Common myeloid progenitor, CD34-positive (primary cell): Measurements from ENCODE around the gene ARHGAP27.
"Not testable (repeated sequence)": the region's sequence is repeated elsewhere in the genome, so short reads cannot be mapped to it uniquely, and the experiment has no call there.

Source experiments
- CTCF ChIA-PET: fragments of 350-600 bp; sonication (Branson Sonifier 250); formaldehyde crosslinking; loops from one replicate; lab custom pipeline; 2021; ENCODE audit warnings: antibody characterized with exemption; lab: Charles Lee
- POLR2A ChIA-PET: fragments of 350-600 bp; sonication (Branson Sonifier 250); formaldehyde crosslinking; loops from one replicate; lab custom pipeline; 2021; ENCODE audit warnings: antibody characterized with exemption; lab: Charles Lee
- DNase-seq, 3 donors: peaks; one replicate each; pipeline versions ENCODE4 v3.0.0 to v3.0.0-alpha.2; 2013
- H3K27ac ChIP-seq, 2 experiments: 1 replicate in 1 of 2; 2 replicates in 1 of 2; pipeline ENCODE4 v1.7.0; 2013; ENCODE audit warnings: inconsistent platforms in 2 of 2, low read length in 2 of 2, mild to moderate bottlenecking in 2 of 2, low read depth in 1 of 2, moderate library complexity in 1 of 2; ENCODE audit not compliant: severe bottlenecking in 2 of 2, insufficient read depth in 1 of 2, poor library complexity in 1 of 2
- H3K27me3 ChIP-seq, 5 experiments: replicated peaks in 2 of 5; 1 replicate in 3 of 5; 2 replicates in 2 of 5; pipeline versions ENCODE4 v1.6.1 to v1.7.0; 2013; ENCODE audit warnings: low read length in 4 of 5, mild to moderate bottlenecking in 2 of 5, moderate library complexity in 2 of 5, inconsistent platforms in 1 of 5; ENCODE audit not compliant: insufficient read depth in 5 of 5, control insufficient read depth in 4 of 5
- H3K36me3 ChIP-seq, 4 experiments: 1 replicate in 2 of 4; 2 replicates in 2 of 4; pipeline versions ENCODE4 v1.6.1 to v1.7.0; 2013; ENCODE audit warnings: low read length in 3 of 4, control low read depth in 1 of 4, mild to moderate bottlenecking in 1 of 4; ENCODE audit not compliant: control insufficient read depth in 4 of 4, insufficient read depth in 4 of 4
- H3K4me1 ChIP-seq, 4 experiments: 1 replicate in 3 of 4; 2 replicates in 1 of 4; pipeline versions ENCODE4 v1.6.1 to v1.7.1; 2013; ENCODE audit warnings: low read length in 3 of 4, mild to moderate bottlenecking in 3 of 4, control low read depth in 1 of 4, inconsistent platforms in 1 of 4, moderate library complexity in 1 of 4; ENCODE audit not compliant: control insufficient read depth in 4 of 4, insufficient read depth in 4 of 4; ENCODE audit errors: control extremely low read depth in 1 of 4
- H3K4me3 ChIP-seq, 7 experiments: 1 replicate in 4 of 7; 2 replicates in 3 of 7; pipeline versions ENCODE4 v1.5.1 to v1.7.0; 2013; ENCODE audit warnings: mild to moderate bottlenecking in 7 of 7, low read length in 6 of 7, moderate library complexity in 6 of 7, inconsistent platforms in 2 of 7, low read depth in 2 of 7, control low read depth in 1 of 7; ENCODE audit not compliant: insufficient read depth in 4 of 7, control insufficient read depth in 1 of 7; ENCODE audit errors: extremely low read depth in 1 of 7
- H3K9me3 ChIP-seq, 5 experiments: 1 replicate in 4 of 5; 2 replicates in 1 of 5; pipeline versions ENCODE4 v1.6.1 to v1.7.1; 2013; ENCODE audit warnings: low read length in 4 of 5, mild to moderate bottlenecking in 2 of 5, inconsistent platforms in 1 of 5, low read depth in 1 of 5, moderate library complexity in 1 of 5; ENCODE audit not compliant: control insufficient read depth in 4 of 5, insufficient read depth in 2 of 5; ENCODE audit errors: control extremely low read depth in 1 of 5
- WGBS: methylation state at CpG from one replicate; pipeline ENCODE4 v1.1.5; 2013; ENCODE audit not compliant: insufficient coverage; 5-methylcytosine and 5-hydroxymethylcytosine counted together

Gene ARHGAP27

DNA sequence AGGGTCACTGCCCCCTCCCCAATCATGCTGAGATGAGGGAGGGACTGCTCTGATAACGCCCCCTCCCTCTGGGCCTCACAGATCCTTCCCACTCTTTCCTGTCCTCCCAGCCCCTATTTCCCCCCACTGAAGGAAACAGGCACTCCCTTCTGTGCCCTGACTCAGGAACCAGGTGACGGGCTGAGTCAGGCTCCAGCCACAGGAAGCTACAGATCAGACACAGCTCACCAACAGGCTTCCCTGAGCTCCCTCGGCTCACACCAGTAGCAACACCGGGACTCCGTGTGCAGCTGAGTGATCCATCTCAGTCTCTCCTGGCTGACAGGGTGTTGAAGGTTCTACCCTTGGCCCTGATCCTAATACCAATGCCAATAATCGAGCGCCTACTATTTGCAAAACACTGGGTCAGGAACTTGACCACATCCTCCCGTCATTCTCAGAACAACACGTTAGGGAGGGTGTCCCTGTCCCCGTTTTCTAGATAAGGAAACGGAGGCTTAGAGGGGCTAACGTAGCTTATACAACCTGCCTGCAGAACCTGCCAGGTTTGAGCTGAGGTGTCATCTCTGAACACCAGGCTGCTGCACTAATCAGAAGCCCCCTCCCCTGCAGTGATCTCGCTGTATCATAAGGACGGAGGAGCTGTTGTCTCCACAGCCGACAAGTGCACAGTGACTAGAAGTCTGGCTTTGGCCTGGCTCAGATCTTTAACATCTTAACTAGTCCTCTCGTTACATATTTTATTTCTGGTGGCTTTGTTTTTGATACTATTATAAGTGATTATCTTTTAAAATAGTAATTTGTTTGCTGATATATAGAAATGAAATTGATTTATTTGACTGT, 13.5 kb upstream of the ARHGAP27 start:
- H3K4me1 ChIP-seq: peaks cover 0 to 40% (median 32%) of the 10 kb centered on the region in 4 experiments
- CTCF ChIA-PET: interaction anchor here (1.9 kb wide), 1 partner anchor 18 kb away, joined by 6 read pairs; no protein-coding TSS in a partner anchor
- peak; percentile 58 to 83 (median 79) for DNase-seq
- H3K27ac ChIP-seq: peak overlapping the region in 1 of 2 experiments; percentile 34
- POLR2A ChIA-PET: interaction anchor here (0.7 kb wide), 1 partner anchor 15 kb away, joined by 4 read pairs; no protein-coding TSS in a partner anchor
- WGBS: 3% methylated on average over 7 of the region's 16 CpGs
- peak overlapping the region in 1 of 7 experiments; percentile 33 for H3K4me3 ChIP-seq
- peaks cover 2 to 16% (median 6%) of the 10 kb centered on the region in 4 experiments for H3K36me3 ChIP-seq
- H3K27me3 ChIP-seq, H3K9me3 ChIP-seq: not testable (repeated sequence)

DNA sequence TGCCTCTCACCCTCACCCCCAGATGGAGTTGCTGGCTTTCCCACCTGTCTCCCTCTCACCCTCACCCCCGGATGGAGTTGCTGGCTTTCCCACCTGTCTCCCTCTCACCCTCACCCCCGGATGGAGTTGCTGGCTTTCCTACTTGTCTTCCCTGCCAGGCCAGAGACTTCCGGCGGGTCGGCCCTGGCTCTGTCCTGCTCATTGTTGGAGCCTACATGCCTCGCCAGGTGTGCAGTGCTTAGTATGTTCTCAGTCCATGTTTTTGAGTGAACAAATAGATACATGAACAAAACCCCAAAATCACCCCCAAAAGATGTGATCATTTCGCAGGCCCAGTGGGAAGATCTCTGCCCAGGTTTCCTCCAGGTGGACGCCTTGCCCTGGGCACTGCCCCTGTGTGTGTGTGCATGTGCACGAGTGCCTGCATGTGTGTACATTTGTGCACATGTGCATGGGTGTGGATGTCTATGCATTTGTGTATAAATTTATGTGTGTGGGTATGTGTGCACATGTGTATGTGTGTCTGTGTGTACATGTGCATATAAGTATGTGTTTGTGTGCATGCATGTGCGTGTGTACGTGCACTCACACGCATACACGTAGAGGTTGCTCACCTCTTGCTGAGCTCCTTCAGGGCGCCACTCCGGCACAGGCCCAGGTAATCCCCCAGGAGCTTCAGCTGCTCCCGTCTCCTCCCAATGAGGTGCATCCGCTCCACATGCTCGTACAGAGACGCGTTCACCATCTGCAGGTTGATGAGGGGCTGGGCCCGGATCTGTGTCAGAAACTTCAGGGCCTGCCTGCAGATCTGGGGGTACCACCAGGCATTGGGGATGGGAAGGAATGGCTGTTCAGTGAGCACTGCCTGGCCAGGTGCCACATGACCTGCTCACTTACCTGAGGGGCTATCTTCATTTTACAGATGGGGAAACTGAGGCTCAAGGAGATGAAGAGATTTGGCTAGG, 12.5 kb upstream of the ARHGAP27 start:
- H3K27me3 ChIP-seq, H3K9me3 ChIP-seq, DNase-seq, POLR2A ChIA-PET, H3K27ac ChIP-seq, CTCF ChIA-PET, H3K4me3 ChIP-seq: not testable (repeated sequence)
- 94% methylated on average over 11 of the region's 21 CpGs for WGBS
- H3K4me1 ChIP-seq: peaks cover 0 to 48% (median 42%) of the 10 kb centered on the region in 4 experiments
- H3K36me3 ChIP-seq: peaks cover 0 to 13% (median 5%) of the 10 kb centered on the region in 4 experiments

DNA sequence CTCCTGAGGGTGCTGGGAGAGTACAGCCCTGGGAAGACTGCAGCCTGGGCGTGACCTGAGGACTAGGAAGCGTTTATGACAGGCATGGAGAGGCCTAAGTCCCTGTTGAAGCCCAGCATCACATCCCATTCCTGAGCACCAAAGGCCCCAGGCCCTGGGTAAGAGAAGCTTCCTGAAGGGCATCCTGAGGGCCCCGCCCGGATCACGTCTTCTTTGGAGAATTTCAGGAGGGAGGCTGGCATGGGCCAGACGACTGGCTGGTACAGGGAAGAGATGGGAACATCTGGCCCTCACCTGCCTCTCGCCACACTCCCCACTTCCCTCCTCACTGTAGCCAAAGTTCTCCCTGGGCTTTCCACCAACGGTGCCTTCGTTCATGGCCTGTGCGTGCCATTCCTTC, 11.6 kb upstream of the ARHGAP27 start:
- H3K27ac ChIP-seq, H3K9me3 ChIP-seq, H3K4me3 ChIP-seq, POLR2A ChIA-PET, CTCF ChIA-PET, H3K27me3 ChIP-seq, DNase-seq: not testable (repeated sequence)
- WGBS: 100% methylated on average over 3 of the region's 10 CpGs
- Histone ChIP-seq H3K36me3 (peaks cover 0 to 11% (median 6%) of the 10 kb centered on the region in 4 experiments), H3K4me1 (peaks cover 0 to 55% (median 46%) of the 10 kb centered on the region in 4 experiments)

DNA sequence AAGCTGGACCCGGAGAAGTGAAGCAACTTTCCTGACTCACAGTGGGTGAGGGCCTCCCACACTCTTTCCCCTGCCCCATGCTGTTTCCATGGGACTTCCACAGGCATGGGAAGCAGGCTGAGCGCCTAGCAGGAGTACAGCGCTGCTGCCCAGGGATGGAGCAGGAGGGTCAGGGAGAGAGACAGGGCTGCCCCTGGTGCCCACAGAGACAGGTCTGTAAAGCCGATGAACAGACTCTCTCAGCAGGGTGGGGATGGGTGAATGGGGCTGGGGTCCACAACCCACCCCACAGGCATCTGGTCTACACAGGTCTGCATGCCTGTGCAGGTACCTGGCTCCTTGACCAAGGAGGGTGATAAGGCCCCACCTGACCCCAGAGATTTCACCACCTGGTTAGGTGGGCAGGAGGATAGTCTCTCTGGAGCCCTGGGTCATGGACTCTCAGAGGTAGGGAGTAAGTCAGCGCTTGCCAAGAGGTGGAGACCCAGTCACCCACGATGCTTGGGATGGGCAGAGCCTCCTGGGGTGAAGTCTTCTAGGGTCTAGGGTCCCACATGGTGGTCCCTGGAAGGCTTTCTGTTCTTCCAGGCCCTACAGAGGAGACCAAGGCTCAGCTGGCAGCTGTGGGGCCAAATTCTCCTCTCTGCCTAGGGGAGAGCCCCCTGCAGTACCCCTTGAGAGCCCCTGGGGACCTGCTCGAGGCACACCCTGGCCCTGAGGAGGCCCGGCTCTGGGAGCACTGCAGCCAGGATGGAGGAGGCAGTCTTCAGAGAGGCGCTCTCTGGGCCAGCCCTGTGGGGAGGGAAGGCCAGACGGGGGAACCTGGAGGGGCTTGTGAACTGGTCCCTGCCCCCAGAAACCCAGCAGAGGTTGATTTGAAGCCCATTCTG, 10.9 kb upstream of the ARHGAP27 start:
- H3K9me3 ChIP-seq, H3K27me3 ChIP-seq, POLR2A ChIA-PET, DNase-seq, CTCF ChIA-PET, H3K27ac ChIP-seq, H3K4me3 ChIP-seq: not testable (repeated sequence)
- WGBS: 100% methylated on average over 1 of the region's 10 CpGs
- Histone ChIP-seq H3K4me1 (peaks cover 0 to 55% (median 46%) of the 10 kb centered on the region in 4 experiments), H3K36me3 (peaks cover 0 to 13% (median 9%) of the 10 kb centered on the region in 4 experiments)

DNA sequence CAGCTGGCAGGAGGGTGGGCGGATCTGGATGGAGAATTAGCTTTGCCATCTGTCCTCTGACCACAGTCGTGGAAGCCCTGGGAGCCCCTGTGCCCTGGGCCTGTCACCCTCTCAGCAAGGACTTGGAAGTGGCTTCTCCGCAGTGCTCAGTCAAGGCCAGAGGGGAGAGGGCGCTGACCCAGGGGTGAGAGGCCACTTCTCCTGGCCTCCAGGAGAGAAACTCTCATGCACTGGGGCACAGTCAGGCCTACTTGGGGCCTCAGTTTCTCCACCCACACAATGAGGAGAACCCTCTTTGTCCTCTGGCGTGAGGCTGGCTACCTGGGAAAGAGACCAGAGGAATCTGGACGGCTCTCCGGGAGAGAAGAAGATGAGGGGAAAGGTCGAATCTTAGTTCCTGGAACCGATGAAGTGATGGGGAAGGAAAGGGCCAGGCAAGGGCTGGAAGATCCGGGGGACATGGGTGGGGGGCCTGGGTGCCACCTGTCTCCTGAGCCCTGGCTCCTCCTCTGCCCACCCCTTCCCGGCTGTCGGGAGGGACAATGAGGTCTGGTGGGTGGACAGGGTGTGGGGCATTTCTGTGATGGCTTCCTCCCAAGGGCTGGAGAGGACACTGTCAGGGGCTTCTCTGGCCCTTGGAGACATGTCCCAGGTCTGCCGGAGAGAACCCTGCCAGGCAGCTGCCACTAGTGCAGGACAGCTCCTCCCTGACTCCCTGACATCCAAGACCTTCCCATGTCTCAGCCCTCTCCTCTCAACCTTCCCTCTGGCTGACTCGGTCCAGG, 9.0 kb upstream of the ARHGAP27 start:
- ChIA-PET CTCF (interaction anchor here (0.6 kb wide), 1 partner anchor 124 kb away, joined by 3 read pairs; no protein-coding TSS in a partner anchor), POLR2A (interaction anchor here (1.0 to 1.9 kb wide), 2 partner anchors 9 to 10 kb away, joined by 4 to 8 read pairs; no protein-coding TSS in a partner anchor)
- peaks cover 0 to 23% (median 16%) of the 10 kb centered on the region in 4 experiments for H3K36me3 ChIP-seq
- DNase-seq: no peak
- H3K27ac ChIP-seq: no peak overlapping the region
- 88% methylated on average over 7 of the region's 14 CpGs for WGBS
- H3K27me3 ChIP-seq: no peaks in the 10 kb centered on the region
- H3K4me3 ChIP-seq: no peak overlapping the region
- peaks cover 0 to 46% (median 40%) of the 10 kb centered on the region in 4 experiments for H3K4me1 ChIP-seq
- H3K9me3 ChIP-seq: no peaks in the 10 kb centered on the region
